Prostate gland (tissue), 2 donors: ENCODE measurements around the gene EDEM1.

Experiments used
- CTCF ChIP-seq, 4 experiments: fragments of 200-600 bp in 2 of 4; fragments of 450-650 bp in 2 of 4; sonication (generic) in 2 of 4; IDR thresholded peaks; 1 replicate in 3 of 4; 2 replicates in 1 of 4; pipeline ENCODE4 v1.5.1; 2016 to 2019; ENCODE audit warnings: antibody characterized with exemption in 4 of 4, mild to moderate bottlenecking in 2 of 4, moderate library complexity in 2 of 4
- POLR2A ChIP-seq: fragments of 450-650 bp; IDR thresholded peaks from one replicate; pipeline ENCODE4 v1.6.1; 2016; ENCODE audit warnings: antibody characterized with exemption, mild to moderate bottlenecking

DNA sequence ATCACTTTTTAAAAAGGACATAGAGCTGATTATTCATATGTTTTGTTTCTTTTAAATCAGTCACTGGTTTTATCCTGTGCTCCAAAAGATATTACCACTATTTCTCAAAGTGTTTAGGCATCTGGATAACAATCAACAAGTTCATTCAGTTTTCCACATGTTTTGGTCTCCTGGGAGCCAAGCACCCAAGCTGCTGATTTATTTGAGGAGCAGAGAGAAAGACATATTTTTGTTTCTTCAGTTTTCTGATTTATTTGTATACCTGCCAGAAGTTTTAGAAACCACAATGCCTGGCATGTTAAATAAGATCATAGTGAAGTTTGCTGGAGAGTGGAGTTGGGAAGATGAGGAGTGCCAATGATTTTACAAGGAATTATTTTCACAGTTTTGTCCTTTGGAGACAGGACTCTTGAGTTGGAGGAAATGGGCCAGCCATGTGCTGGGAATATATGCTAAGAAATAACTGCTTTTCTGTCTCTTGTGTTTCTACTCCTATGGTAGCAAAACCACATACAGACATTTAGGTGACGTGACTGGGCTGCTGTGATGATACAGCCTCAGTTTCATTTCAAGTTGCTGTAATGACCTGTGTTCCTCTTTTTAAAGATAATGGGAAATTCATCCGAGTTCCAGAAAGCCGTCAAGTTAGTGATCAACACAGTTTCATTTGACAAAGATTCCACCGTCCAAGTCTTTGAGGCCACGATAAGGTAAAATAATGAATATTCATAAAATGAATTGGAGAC, 11.7 kb downstream of the EDEM1 start:
- TF ChIP-seq CTCF (IDR thresholded peaks at IDR 0.05) (no peak), POLR2A (no peak)
